GM18907 (cell line): ENCODE measurements around the gene BRMS1.
"Not testable (repeated sequence)": the region's sequence is repeated elsewhere in the genome, so short reads cannot be mapped to it uniquely, and the experiment has no call there.

Source experiments
- ATAC-seq: cut with Tn5 transposase; IDR thresholded peaks from one replicate; pipeline ENCODE4 v1.9.1; 2021; ENCODE audit warnings: mild to moderate bottlenecking, moderate library complexity; ENCODE audit not compliant: unreplicated experiment

The BRMS1 gene

DNA sequence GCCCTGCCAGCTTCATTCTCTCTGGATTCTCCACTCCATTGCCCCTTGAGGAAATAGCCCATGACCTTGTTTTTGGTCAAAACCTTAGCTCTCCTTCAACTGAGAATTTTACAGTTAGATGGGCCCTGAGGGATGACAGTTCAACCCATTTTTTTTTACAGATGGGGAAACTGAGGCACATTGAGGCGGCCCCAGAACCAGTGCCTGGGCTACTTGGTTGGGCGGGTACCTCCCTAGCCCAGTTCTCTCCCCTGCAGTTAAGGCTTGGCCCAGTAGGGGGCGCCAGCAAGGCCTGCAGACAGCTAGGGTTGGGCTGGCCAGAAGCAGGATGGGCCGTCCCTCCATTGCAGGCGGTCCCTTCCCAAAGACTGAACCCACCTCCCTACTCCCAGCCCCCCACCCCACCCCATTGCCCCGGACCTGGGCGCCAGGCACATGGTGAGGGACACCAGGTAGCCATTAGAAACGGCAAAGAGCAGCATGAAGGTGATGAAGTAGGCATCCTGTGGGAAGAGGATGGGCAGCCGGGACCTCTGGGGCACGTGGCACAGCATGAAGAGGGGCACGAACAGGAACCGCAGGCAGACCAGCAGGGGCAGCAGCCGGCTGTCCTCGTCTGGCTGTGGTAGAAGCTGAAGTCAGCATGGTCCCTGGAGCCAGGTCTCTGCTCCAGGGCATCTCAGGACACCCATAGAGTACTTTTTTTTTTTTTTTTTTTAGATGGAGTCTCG lies 19.1 kb upstream of the BRMS1 start:
- no peak for ATAC-seq

DNA sequence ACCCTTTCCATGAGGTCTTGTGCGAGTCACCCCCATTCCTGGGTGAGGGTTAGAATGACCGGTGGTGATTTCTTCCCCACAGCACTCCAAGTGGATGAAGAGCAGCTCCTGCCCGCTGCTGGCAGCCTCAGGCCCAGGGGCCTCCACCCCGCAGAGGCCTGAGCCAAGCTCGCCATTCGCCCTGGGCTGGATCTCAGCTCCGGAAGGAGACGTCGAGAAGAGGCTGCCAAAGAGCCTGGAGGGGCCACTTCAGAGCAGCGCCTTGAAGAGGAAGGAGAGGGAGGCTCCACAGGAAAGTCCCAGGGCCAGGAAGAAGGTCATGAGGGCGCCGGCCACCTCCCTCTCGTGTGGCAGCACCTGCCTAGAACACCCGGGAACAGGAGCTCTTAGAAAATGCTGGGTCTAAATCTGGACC lies 18.3 kb upstream of the BRMS1 start:
- no peak for ATAC-seq

DNA sequence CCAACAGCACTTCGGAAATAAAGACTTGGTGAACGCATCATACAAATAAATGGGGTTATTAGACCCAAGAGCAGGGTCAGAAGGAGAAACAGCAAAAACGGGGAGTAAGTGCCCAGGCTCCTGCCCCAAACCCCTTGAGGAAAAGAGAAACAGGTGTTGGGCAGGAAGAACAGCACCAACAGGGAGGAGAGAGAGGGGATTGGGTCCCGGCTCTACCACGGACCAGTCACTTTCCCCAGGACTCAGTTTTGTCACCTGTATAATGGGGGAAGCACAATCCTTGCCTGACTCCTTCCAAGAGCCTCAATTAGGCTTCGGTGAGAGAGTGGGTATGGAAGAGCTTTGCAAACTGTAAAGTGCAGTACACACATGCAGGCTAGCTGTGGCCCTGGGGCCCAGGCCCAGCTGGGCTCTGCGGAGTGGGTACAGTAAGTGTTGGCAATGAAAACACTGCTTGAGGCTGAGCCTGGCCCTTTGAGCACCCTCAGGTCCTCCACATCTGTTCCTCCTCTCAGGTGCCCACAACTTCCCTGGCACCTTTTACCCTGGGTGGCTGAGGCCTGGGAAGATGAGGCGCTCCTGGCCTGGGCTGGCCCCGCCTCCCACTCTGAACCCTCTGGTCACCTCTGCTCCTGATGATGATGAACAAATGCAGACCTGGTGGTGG lies 17.7 kb upstream of the BRMS1 start:
- ATAC-seq, result no peak

DNA sequence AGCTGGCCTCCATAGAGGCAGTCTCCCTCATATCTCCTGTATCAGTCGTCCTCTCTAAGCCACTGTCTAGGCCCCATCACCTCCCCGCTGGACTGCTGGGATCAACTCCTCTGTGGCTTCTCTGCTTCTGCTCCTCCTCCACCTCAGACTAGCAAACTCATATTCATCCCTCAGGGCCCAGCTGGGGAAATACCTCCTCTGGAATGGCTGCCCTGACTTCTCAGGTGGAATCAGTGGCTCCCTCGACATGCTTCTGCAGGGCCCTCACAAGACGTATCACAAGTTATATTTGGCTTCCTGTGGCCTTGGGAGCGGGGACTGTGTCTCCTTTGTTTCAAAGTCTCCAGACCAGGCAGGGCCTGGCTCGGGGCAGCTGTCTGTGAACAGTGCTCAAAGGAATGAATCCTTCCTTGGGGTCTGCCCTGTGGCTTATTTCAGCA lies 16.6 kb upstream of the BRMS1 start:
- ATAC-seq, result no peak

DNA sequence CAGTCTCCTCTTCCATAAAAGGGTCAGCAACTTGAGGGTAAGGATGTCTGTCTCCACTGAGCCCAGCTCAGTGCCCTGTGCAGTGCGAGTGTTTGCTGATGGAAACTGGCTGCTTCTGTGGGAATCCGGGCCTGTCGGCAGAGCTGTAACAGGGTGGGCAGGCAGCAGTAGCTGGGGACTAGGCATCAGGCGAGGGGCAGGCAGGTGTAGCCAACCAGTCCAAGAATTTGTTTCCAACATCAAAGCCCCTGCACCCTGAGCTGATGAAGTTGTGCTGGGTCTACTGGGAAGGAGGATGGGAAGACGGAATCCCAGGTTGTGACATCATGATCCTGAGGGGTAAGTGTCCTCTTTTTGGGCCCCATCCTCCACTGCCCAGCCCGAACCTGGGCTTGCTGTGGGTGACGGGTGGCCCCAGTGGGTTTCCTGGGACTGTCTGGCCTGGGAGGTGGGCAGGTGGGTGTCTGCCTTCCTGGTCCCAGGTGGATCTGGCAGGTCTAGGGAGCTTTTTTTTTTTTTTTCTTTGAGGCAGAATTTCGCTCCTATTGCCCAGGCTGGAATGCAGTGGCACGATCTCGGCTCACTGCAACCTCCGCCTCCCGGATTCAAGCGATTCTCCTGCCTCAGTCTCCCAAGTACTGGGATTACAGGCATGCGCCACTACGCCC lies 15.6 kb upstream of the BRMS1 start:
- no peak for ATAC-seq

DNA sequence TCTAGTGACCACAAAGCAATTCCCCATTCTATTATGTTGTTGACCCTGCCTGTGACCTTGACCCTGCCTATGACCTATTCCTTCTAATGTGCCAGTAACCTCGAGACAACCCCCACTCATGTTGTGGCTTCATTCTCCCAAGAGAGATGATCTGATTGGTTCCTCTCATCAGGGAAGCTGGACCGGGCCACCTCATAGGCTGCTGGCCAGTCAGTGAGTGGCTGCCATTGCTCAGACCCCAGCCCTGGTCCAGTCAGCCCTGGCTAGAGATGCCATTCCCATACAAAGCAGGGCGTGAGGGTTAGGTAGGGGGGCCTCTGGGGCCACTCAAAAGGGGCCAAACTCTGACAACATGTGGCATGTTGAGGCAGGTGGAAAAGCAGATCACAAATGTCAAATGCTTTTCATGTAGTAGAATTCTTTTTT lies 14.8 kb upstream of the BRMS1 start:
- no peak for ATAC-seq

DNA sequence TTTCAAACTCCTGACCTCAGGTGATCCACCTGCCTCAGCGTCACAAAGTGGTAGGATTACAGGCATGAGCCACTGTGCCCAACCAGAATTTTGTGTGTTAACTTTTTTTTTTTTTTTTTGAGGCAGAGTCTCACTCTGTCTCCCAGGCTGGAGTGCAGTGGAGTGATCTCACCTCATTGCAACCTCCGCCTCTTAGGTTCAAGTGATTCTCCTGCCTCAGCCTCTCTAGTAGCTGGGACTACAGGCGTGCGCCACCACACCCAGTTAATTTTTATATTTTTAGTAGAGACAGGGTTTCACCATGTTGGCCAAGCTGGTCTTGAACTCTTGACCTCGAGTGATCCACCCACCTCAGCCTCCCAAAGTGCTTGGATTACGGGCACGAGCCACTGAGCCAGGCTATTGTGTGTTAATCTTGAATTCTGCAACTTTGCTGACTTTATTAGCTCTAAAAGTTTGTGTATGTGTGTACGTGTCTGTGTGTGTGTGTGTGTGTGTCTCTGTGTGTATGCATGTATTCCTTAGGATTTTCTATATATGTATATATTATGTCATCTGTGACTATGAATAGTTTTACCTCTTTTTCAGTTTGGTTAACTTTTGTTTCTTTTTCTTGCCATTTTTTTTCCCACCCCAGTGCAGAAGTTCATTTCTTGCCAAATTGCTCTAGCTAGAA lies 5.8 kb upstream of the BRMS1 start:
- not testable (repeated sequence) for ATAC-seq

DNA sequence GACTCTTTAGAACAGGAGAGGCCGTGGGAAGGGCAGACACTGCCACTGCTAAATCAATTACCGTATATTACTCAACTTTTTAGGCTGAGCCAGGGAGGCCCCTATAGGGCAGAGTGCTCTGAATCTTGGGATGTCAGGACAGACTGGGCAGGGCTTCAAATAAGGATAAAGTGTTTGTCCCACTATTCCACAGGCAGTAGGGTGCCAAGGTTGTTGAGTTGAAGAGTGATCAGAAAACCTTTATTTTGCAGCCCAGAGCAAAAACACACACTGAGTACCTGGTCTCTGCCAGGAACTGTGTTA lies 4.1 kb upstream of the BRMS1 start:
- ATAC-seq, result no peak

DNA sequence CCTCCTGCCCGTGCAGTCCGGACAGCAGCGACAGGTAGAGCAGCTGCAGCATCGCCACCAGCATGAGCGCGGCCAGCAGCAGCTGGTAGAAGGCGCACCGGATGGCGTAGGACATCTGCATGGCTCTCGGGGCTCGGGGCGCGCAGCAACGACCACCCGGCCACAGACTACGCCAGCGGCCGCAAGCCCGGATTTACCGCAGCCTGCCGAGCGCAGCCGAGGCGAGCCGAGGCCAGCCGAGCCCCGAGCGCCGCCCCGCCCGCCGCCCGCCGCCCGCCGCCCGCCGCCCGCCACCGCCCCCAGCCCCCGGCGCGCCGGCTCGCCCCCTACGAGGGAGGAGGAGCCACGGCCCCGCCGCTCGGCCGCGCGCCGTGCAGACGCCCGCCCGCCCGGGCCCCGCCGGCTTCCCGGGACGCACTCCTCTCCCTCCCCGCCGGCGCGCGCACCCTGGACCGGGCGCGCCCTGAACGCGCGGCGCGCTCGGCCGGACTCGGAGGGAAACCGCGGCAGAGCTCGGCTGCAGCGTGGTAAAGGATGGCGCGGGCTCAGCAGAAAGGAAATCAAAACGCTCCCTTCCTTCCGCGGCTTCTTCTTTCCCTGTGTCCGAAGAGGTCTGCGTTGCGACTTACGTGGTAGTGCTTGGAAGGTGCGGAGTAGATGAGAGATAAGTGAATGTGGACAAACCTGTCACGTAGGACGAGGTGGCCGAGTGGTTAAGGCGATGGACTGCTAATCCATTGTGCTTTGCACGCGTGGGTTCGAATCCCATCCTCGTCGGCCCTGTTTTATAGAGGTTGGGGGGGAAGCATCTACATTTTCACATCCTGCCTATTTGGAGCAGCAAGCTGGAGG lies 2.7 kb upstream of the BRMS1 start, which contains the start of gene B4GAT1:
Gene B4GAT1, minus strand, starts transcription at position 205 of the 852 bp plus-strand sequence. Its CDS starts 84 bp downstream, at position 121.
- peak; percentile 38 for ATAC-seq

DNA sequence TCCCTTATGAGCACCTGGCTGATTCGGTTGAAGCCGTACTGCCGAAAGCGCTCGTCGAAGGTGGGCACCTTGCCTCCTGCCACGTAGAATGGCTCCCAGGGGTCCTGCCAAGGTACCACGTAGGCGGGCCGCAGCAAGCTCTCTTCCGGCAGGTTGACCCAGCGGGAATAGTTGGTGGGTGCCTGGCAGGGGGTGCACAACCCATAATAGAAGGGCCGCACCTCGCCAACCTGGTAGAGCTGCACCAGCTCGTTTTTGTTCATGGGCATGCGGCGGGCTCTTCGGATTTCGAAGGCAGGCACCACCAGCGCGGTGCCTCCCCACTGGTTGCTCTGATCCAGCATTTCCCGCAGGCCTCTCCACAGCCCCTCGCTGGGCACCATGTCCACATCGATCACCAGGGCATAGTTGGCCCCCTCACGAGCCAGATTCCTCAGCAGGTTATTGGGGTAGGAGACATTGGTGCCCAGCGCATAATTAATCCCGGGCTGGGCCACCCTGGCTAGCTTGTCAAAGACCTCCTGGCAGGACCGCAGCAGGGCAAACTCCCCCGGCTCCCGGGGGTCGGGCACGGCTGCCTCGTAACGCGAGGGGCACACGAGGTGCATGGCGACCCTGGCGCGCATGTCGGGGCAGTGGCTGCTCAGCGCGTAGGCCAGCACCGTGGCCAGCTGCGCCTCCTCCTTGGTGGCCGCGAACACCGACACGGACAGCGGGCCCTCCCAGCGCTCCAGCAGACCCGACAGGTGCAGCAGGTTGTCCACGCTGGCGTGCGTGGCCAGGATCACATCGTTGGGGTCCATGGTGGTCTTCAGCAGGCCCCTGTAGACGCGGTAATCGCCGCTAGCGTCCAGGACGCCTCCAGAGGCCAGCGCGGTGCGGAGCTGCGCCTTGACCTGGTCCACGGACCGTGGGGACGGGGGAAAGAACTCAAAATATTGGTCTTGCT lies 1.8 kb upstream of the BRMS1 start:
- no peak for ATAC-seq

DNA sequence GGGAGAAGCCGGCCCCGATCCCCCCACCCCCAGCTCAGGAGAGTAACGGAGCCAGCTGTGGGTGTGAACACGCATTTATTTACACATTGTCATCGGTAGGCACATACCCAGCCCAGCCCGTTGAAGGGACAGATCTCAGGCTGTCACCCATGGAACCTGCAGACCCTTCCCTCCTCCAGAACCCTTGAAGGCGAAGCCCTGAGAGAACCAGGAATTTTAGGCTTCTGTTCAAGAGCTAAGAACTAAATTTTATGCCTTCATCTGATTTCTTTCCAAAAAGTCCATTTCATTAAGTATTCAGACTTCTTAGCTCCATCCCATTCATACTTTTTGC lies 379 bp upstream of the BRMS1 start:
- ATAC-seq, result peak; percentile 2

DNA sequence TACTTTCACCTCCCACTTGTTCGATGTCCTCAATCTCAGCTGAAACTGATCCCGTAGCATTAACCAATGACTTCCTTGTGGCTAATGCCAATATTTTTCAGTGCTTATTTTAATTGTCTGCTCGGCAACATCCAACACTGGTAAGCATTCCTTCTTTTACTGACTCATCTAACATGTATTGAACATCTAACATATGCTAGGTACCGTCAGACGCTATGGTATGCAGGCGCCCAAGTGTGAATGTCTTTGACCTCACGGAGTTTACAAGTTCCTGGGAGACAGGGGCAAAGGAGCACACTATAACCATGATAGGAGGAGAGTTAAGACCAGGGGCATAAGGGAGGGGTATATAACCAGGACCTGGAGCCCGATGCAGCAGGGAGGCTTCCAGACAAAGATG lies 1.7 kb downstream of the BRMS1 start:
- no peak for ATAC-seq

DNA sequence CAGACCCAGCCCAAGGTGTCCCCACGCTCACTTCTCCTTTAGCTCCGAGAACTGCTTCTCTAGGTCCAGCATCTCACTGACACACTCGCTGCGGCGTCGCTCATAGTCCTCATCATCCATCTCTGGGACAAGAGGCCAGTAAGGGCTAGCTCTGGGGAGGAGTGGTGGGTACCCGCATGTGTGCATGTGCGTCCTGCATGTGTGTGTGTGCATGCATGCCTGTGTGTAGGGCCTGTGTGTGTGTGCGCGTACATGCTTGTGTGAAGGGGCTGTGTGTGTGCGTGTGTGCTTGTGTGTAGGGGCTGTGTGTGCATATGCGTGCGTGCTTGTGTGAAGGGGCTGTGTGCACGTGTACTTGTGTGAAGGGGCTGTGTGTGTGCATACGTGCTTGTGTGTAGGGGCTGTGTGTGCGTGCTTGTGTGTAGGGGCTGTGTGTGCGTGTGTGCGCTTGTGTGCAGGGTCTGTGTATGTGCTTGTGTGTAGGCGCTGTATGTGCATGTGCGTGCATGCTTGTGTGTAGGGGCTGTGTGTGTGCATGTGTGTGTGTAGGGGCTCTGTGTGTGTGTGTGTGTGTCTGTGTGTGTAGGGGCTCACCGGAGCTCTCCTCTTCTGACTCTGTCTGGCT lies 3.3 kb downstream of the BRMS1 start:
- ATAC-seq, result no peak

DNA sequence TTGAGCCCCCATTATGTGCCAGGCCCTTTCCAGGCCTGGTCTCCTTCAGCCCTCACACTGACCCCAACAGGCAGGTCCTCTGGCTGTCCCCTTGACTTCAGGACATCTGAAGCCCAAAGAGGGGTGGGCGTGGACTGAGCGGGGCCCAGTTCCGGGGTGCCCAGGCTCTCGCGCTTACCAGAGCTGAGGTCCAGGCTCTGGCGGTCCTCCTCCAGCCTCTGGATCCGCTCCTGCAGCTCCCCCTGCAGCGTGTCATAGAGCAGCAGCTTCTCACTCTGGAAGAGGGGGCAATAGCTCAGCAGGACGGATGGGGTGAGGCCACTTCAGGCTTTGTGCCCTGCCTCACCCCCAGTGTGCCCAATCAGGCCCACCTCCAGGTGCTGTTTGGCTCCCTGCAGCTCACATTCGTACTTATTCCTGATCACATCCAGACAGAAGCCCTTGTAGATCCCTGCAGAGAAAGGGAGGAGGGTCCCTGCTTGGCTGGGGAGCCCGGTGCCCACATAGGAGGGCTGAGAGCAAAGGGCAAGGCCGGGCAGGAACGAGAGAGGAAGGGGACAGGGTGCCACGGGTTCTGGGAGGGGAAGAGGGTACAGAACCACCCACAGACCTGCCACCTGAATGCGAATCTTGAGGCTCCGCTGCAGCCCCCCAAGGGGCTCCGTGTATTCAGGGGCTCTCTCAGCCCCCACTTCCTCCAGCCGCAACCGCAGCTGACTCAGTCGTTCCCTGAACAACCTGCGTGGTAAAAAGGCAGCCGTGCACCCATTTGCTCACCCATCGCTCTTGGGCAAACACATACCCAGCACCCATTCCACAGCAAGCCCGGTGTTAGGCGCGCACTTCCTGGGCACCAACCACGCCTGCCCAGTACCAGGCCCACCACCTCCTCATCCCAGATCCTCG lies 4.1 kb downstream of the BRMS1 start:
- ATAC-seq, result no peak

DNA sequence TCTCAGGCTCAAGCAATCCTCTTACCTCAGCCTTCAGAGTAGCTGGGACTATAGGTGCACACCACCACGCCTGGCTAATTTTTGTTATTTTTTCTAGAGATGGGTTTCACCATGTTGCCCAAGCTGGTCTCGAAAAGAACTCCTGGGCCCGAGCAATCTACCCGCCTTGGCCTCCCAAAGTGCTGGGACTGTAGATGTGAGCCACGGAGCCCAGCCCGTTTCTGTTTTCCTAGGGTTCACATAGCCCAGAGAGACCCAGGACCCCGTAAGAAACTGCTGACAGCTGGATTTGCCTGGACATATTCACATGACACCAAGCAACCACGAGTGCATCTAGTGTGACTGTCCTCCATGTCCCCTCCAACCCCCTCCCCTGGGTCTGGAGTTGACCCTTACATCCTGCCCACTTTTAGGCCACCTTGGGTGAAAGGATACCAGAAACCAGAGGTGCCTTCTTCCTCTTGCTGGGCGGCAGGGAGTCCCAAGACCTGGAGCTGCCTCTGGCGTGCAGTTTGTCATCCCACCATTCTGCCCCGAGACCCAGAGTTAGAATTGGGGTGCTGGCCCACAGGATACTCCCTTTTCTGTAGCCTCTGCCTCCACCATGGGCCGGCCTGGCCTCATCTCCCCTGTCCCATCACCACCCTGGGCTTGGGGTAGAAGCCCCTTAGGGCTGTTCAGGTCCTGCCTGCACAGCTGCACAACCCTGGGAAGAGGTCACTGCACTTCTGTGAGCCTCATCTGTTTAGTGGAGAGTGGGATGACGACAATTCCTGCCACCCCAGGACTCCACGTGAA lies 5.0 kb downstream of the BRMS1 start:
- ATAC-seq, result no peak

DNA sequence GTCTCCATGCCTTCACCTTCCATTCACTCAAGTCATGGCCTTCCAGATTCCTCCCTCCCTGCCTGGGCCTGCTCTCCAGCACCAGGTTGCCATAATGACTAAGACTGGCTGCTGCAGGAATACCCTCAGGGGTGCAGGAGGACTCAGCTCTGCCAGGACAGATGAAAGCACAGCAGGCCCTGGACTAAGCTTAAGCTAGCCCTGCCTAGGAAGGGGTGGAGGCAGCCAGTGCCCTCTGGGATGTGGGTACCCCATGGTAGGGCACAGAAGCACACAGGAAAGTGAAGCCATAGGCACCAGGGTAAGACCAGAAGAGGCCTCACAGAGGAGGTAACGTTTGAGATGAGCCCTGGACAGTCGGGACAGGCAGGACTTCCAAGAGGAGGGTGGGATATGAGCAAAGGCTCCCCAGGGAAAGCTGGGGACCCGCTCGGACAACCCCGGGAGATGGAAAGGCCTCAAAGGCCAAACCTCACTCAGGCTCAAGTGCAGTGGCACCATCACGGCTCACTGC lies 5.7 kb downstream of the BRMS1 start:
- ATAC-seq, result no peak
